Body of pancreas (tissue), 4 donors: Measurements from ENCODE around the gene ABCC10. TPM values are rescaled to one million over a fixed set of nuclear protein-coding genes. Genes with fewer than 3 reads are reported as not detected.
"Not testable (repeated sequence)": the region's sequence is repeated elsewhere in the genome, so short reads cannot be mapped to it uniquely, and the experiment has no call there.

Experiments used
- ATAC-seq: fragments of 150-250 bp; one replicate; pipeline ENCODE4 v1.9.1; 2016
- DNase-seq, 4 donors: peaks; one replicate each; pipeline ENCODE4 v3.0.0-alpha.2; 2019
- H3K27ac ChIP-seq, 4 donors: fragments of 200-600 bp; sonication (generic); 1 replicate in 3 of 4; 2 replicates in 1 of 4; pipeline versions ENCODE4 v1.5.1 to v1.6.1; 2016 to 2019; ENCODE audit warnings: mild to moderate bottlenecking in 1 of 4, mixed read lengths in 1 of 4, moderate library complexity in 1 of 4
- H3K27me3 ChIP-seq, 2 donors: fragments of 200-600 bp; sonication (generic); one replicate each; pipeline ENCODE4 v1.6.0; 2016; ENCODE audit warnings: mild to moderate bottlenecking in 1 of 2
- H3K36me3 ChIP-seq, 2 donors: fragments of 200-600 bp; sonication (generic); replicated peaks in 1 of 2; 2 replicates each; pipeline ENCODE4 v1.5.1; 2016; ENCODE audit warnings: low read depth in 2 of 2; ENCODE audit not compliant: insufficient read depth in 1 of 2
- H3K4me1 ChIP-seq: fragments of 200-600 bp; sonication (generic); one replicate; pipeline ENCODE4 v1.6.0; 2016
- H3K4me3 ChIP-seq, 2 donors: fragments of 200-600 bp; sonication (generic); 1 replicate in 1 of 2; 2 replicates in 1 of 2; pipeline ENCODE4 v1.5.1; 2016 to 2019
- H3K9me3 ChIP-seq, 3 donors: fragments of 200-600 bp; sonication (generic); 1 replicate in 2 of 3; 2 replicates in 1 of 3; pipeline ENCODE4 v1.5.1; 2016
- POLR2A ChIP-seq, 3 donors: fragments of 450-650 bp; IDR thresholded peaks; one replicate each; pipeline ENCODE4 v1.6.1; 2016; ENCODE audit warnings: antibody characterized with exemption in 3 of 3, mild to moderate bottlenecking in 2 of 3
- WGBS, 2 donors: methylation state at CpG; one replicate each; pipeline ENCODE4 v1.1.5; 2017; 5-methylcytosine and 5-hydroxymethylcytosine counted together
- intact Hi-C: fragments of 100-400 bp; cut with DNase I; formaldehyde crosslinking; loops from one replicate; pipeline ENCODE4 v1.15.1; 2023
- total RNA-seq, 2 donors: library from RNA; depleted of rRNA; stranded (reverse); fragments of >200 nt; gene quantifications; one replicate each; pipeline ENCODE4 v1.1.0, GENCODE V29; 2016
- TF ChIP-seq, protein P1 (sequence below), 7 experiments: fragments of 450-650 bp in 4 of 7; fragments of 200-600 bp in 3 of 7; sonication (generic) in 3 of 7; IDR thresholded peaks; one replicate each; pipeline ENCODE4 v1.5.1; 2016 to 2019; ENCODE audit warnings: antibody characterized with exemption in 7 of 7

ABCC10 gene
- total RNA-seq, 2 donors from 2014 or later, result 17.1 to 44.5 TPM

DNA sequence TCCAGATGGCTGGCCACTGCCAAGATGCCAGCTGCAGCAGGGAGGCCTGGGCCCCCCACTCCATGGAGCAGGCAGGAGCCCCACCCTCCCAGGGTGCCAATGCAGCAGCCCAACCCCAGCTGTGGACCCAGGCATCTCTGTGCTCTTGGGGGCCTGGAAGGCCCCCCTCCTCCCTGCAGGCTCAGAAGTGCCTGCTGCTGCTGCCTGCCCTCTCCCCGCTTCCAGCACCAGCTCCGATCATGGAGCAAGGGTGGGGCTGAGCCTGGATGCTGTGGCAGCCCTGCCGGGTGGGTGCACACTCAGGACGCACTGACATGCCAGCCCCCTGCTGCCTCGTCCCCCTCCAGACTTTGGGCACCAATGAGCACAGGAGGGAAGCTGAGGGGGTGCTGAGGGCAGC lies 14.8 kb upstream of the ABCC10 start:
- intact Hi-C loops, result no loop called here
- no peak overlapping the region for H3K27ac ChIP-seq
- TF ChIP-seq POLR2A (IDR thresholded peaks at IDR 0.05), result no peak
- TF ChIP-seq, protein P1, sequence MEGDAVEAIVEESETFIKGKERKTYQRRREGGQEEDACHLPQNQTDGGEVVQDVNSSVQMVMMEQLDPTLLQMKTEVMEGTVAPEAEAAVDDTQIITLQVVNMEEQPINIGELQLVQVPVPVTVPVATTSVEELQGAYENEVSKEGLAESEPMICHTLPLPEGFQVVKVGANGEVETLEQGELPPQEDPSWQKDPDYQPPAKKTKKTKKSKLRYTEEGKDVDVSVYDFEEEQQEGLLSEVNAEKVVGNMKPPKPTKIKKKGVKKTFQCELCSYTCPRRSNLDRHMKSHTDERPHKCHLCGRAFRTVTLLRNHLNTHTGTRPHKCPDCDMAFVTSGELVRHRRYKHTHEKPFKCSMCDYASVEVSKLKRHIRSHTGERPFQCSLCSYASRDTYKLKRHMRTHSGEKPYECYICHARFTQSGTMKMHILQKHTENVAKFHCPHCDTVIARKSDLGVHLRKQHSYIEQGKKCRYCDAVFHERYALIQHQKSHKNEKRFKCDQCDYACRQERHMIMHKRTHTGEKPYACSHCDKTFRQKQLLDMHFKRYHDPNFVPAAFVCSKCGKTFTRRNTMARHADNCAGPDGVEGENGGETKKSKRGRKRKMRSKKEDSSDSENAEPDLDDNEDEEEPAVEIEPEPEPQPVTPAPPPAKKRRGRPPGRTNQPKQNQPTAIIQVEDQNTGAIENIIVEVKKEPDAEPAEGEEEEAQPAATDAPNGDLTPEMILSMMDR (IDR thresholded peaks at IDR 0.05), result no peak
- H3K27me3 ChIP-seq, result no peaks in the 10 kb centered on the region
- no peak for ATAC-seq
- WGBS, 2 donors, result 53 to 80% methylated on average over 3 of the region's 5 CpGs
- no peak overlapping the region for H3K4me3 ChIP-seq
- H3K4me1 ChIP-seq, result no peaks in the 10 kb centered on the region
- no peak for DNase-seq
- H3K36me3 ChIP-seq, result no peaks in the 10 kb centered on the region
- no peaks in the 10 kb centered on the region for H3K9me3 ChIP-seq

DNA sequence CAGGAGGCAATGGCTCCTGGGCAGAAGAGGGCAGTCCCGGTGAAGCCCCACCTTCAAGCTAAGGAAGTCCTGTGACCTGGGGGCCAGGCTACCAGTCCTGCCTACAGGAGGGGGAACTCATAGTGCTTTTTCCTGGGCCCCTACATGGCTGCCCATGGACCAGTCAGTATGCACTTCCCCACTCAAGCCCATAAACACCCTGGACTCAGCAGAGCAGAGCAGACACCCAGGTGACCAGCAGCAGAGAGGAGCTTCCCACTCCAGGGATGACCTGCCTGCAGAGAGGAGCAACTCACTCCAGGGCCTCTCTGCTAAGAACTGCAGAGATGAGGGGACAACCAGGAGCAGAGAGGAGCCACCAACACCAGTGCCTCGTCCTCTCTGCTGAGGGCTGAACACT lies 14.3 kb upstream of the ABCC10 start:
- H3K4me3 ChIP-seq, result no peak overlapping the region
- no peaks in the 10 kb centered on the region for H3K4me1 ChIP-seq
- H3K36me3 ChIP-seq, result no peaks in the 10 kb centered on the region
- no peaks in the 10 kb centered on the region for H3K27me3 ChIP-seq
- WGBS, 2 donors, result 95% methylated on average over 2 of the region's 2 CpGs; no CpG with 5 or more reads in 1 of the 2 donors
- H3K27ac ChIP-seq, result no peak overlapping the region
- TF ChIP-seq, protein P1 (IDR thresholded peaks at IDR 0.05), result no peak
- TF ChIP-seq POLR2A (IDR thresholded peaks at IDR 0.05), result no peak
- intact Hi-C loops, result no loop called here
- H3K9me3 ChIP-seq, result no peaks in the 10 kb centered on the region
- ATAC-seq (no peak), DNase-seq (no peak)

DNA sequence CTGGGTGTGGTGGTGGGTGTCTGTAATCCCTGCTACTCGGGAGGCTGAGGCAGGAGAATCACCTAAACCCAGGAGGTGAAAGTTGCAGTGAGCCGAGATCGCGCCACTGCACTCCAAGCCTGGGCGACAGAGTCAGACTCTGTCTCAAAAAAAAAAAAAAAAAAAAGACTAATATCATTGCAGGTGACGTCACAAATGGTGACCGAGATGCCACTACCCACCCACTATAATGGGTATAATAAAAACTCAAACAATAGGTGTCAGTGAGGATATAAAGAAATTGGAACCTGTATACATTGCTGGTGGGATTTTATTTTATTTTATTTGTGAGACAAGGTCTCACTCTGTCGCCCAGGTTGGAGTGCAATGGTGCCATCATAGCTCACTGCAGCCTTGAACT lies 12.1 kb upstream of the ABCC10 start:
- H3K4me3 ChIP-seq, intact Hi-C loops, H3K27ac ChIP-seq, DNase-seq, H3K27me3 ChIP-seq, H3K4me1 ChIP-seq, ATAC-seq, H3K36me3 ChIP-seq, H3K9me3 ChIP-seq: not testable (repeated sequence)
- WGBS, 2 donors, result 83 to 87% methylated on average over 8 of the region's 8 CpGs

DNA sequence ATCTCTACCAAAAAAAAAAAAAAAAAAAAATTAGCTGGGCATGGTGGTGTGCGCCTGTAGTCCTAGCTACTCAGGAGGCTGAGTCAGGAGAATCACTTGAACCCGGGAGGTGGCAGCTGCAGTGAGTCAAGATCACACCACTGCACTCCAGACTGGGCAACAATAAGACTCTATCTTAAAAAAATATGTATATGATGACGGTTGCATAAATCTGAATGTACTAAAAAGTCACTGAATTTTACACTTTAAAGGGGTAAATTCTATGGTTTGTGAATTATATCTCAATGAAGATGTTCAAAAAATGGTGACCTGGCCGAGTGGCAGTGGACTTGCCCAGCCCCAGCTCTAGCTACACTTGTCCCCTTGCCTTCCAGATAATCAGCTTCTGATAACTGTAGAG lies 10.4 kb upstream of the ABCC10 start:
- Histone ChIP-seq H3K27ac (no peak overlapping the region), H3K36me3 (no peaks in the 10 kb centered on the region), H3K27me3 (no peaks in the 10 kb centered on the region), H3K9me3 (no peaks in the 10 kb centered on the region), H3K4me3 (no peak overlapping the region), H3K4me1 (no peaks in the 10 kb centered on the region)
- WGBS, 2 donors, result 68 to 73% methylated on average over 4 of the region's 4 CpGs
- ATAC-seq (no peak), DNase-seq (no peak)
- no peak for TF ChIP-seq POLR2A (IDR thresholded peaks at IDR 0.05)
- TF ChIP-seq, protein P1 (IDR thresholded peaks at IDR 0.05), result no peak
- intact Hi-C loops, result no loop called here

DNA sequence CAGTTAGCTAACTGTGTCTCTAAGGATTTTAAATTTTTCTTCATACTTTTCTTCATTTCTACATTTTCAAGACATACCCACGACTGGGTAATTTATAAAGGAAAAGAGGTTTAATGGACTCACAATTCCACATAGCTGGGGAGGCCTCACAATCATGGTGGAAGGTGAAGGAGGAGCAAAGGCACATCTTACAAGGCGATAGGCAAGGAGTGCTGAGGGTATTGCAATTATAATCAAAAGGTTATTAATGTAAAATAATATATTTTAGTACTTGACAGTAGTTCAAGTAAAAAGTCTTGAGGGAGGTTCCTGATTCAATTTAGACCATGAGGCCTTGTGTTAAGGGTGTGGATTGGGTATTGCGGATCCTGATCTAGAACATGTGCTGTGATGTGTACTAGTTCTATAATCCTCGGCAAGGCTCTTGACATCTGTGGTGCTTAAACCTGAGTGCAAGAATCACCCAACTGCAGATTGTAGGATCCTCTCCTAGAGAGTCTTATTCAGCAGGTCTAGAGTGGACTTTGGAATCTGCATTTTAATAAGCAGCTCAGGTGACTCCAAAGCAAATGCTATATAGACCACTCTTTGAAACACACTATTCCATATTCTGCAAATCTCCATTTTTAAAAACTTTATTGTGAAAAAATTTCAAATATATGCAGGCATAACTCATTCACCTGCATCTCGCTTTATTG lies 7.2 kb upstream of the ABCC10 start:
- Histone ChIP-seq H3K9me3 (no peaks in the 10 kb centered on the region), H3K27ac (no peak overlapping the region), H3K4me3 (no peak overlapping the region), H3K27me3 (no peaks in the 10 kb centered on the region), H3K4me1 (no peaks in the 10 kb centered on the region), H3K36me3 (no peaks in the 10 kb centered on the region)
- TF ChIP-seq, protein P1 (IDR thresholded peaks at IDR 0.05), result no peak
- no peak for TF ChIP-seq POLR2A (IDR thresholded peaks at IDR 0.05)
- DNase-seq (no peak), ATAC-seq (no peak)
- WGBS, 2 donors, result 63 to 65% methylated on average over 5 of the region's 5 CpGs
- intact Hi-C loops, result no loop called here
